ENCODE results near the gene BCL2. TPM values are rescaled to one million over a fixed set of nuclear protein-coding genes. Genes with fewer than 3 reads are reported as not detected.
"Not testable (repeated sequence)": the region's sequence is repeated elsewhere in the genome, so short reads cannot be mapped to it uniquely, and the experiment has no call there.

The BCL2 gene
- total RNA-seq, 1 donor from 2014 or later, result 7.7 TPM

DNA sequence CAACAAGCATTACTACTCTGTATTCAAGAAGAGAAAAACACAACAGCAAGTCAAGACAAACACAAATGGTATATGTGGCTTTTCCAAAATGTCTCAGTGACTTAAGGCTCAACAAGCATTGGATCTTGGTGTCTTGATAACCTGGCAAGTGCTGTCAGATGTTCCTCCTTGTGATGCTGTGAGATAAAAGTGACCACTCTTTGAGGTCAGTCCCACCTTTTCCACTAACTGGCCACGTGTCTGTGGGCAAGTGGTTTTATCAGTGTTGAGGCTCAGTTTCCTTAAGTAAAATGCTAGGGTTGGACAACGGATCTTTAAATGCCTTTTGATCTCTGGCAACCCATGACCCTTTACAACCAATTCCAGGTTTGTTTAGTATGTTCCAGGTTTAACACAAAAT is 98.7 kb downstream of the BCL2 start:
- intact Hi-C loops (cut with micrococcal nuclease), result no loop called here
- DNase-seq (no peak), ATAC-seq (no peak)

DNA sequence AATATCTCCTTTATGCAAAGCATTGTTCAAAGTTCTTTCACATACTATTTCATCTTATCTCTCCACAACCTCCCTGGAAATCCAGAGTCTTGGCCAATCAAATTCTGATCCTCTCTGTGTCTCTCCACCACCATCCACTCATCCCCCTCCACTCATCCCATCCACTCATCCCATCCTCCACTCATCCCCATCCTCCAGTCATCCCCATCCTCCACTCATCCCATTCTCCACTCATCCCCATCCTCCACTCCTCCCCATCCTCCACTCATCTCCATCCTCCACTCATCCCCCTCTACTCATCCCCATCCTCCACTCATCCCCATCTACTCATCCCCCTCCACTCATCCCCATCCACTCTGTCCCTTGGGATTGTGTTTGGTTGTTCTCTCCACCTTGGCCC is 101.1 kb downstream of the BCL2 start:
- intact Hi-C loops (cut with micrococcal nuclease), result no loop called here
- no peak for DNase-seq
- ATAC-seq, result no peak

DNA sequence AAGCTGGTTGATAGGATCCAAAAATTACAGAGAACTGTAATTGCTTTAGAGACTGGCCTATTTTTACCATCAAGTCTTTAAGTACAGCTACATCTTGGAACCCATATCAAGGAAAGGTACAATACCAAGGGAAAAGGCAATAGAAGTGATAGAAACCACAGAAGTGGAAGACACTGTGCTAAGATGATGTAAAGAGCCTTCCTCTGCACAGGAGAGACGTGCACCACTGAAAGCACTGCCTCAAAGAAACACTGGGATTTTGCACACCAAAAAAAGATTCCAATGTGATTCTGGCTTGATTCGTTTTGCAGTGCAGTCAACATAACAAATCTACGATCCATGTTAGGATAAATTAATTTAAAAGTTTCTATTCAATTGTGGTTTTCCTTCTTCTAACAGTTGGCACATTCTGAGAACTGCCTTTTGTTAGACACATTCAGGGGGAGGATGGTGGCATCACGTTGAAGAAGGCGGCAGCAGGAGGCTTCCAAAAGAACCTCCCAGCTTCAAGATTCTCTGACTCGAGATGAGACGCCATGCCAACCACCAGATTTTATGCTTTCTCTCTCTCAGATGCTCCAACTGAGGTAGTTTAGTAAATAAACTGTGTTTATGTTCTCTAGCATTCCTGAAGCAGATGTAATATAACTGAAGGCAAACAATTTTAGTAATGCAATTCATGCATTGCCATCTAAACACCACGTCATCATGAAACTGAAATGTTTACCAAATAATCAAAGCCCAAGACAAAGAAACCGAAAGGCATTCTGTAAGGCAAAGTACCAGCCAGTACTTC is 102.9 kb downstream of the BCL2 start:
- ATAC-seq (no peak), DNase-seq (no peak)
- intact Hi-C loops (cut with micrococcal nuclease), result no loop called here

DNA sequence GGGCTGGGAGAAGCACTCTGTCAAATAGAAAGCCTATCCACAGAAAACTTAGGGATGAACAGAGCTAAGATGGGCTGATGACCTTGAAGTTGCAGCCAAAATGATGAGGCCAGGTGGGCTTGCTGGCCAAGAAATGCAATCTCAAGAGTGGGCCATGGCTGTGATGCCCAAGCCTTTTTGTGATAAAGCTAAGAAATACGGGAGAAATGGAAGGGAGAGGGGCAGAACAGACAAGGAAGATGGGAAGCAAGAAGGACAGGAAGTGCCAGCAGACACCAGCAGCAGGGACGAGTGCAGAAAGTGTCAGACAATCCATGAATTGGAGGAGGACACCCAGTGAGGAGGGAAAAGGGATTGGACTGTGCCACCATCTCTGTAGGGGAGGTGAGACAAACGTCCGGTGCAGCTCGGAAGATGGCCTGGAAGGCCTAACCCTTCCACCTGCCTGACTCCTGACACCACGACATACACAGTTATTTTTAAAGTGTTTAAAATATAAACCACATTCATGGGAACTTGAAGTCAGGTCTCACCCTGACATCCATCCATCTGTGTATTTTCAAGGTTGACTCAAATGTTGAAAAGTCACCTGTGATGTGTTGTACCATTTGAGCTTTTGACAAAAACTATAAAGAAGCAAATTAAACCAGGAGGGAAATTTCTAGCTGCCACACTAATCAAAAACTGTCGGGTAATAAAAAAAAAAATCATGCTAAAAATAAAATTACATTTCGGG is 105.5 kb downstream of the BCL2 start:
- no peak for ATAC-seq
- DNase-seq, result no peak
- intact Hi-C loops (cut with micrococcal nuclease), result no loop called here

DNA sequence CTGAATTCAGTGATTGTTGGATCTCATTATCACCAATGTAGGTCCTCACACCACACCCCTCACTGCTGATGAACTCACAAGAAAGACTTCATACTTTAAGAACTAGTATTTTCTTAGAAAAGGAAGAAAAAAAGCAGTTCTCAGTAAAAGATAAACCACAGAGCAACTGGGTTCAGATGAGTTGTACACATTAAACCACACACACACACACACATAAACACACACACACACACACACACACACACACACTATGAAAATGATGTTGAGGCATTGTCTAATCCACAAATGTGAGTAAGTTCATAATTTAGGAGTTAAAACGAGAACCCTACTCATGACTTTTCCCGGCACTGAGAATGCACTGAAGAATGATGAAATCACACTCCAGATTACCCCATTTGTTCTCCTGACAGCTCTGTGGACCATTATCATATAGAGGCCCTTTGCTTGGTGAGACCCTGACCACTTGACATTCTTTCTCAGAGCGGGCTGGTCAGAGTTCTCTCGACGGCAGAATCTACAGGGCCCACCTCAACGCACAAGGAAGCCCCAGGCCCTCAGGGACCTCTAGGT is 106.2 kb downstream of the BCL2 start:
- ATAC-seq (no peak), DNase-seq (no peak)
- intact Hi-C loops (cut with micrococcal nuclease), result no loop called here

DNA sequence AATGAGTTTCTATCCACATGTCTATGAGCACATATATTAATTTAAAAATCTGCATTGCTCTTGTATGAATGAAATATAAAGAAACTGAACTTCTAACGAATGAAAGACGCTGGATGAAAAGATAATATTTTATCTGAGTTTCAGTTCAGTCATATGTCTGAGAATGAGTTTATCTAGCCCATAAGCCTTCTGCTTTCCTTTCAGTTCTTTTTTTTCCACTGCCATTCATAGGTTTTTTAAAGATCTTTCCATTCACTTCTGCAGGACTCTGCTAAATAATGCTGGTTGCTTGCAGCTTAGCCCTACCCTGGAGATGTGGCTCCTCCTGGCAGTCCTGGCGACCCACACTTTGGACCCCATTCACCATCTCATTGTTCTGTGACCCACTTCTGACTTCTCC is 109.0 kb downstream of the BCL2 start:
- intact Hi-C loops (cut with micrococcal nuclease), result no loop called here
- DNase-seq (no peak), ATAC-seq (no peak)

DNA sequence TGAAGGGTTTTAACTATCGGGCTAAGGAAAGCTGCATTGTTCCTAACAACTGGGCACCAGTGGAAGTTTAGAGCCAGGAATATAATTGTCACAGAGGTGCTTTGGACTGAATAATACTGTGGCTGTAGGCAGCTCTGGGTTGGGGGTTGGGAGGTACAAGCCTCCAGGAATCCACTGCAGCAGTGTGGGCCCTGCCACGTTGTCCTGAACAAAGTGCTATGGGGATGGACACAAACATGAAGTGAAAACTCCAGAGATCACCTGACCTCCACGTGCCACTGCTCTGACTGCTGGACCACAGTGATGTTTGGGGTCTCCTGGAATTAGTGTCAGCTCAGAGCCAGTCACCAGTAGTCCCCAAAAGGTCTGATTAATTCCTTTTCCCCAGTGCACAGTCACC is 110.9 kb downstream of the BCL2 start:
- ATAC-seq (peak; percentile 68), DNase-seq (no peak)
- intact Hi-C loops (cut with micrococcal nuclease), result no loop called here

DNA sequence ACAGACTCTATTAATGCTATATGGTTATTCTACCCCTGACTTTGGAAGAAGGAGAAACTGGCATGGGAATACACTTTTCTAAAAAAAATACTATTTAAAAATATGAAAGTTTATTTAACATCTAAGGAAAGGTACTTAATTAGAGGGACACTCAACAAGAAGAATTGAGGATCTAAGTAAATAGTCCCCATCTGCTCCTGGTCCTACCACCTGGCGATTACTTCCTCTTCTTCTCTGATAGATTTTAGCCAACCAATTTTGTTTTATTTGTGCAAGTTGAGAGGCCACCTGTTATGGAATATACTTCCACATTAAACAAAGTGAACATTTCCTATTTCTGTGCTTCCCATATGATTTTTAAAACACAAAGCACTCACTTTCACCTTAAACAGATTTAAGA is 111.7 kb downstream of the BCL2 start:
- intact Hi-C loops (cut with micrococcal nuclease), result no loop called here
- DNase-seq, result no peak
- ATAC-seq, result no peak

DNA sequence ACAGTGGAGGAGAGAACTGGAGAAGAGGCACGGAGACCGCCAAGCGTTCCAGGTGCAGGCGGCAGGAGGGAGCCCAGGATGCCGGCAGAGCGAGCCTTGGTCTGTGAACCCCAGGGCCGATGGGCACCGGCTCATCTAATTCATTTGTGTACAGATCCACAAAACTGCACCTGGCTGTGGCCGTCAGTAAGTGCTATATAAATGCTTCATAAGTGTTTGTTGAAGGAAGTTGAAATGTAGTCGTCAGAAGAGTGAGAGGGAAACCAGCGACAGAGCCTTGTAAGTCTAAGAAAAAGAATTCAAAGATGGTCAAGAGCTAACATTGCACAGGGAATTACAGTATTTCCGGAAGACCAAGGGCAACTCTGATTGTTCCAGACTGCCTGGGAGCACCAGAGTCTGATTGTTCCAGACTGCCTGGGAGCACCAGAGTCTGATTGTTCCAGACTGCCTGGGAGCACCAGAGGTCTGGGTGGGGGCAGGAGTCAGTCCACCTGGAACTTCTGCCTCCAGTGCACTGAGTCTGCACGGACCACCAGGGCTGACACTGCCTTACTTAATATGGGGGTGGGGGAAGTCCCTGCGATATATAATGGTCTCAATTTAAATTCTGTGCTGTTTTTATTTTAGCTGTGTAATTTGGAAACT is 112.3 kb downstream of the BCL2 start:
- intact Hi-C loops (cut with micrococcal nuclease), result no loop called here
- ATAC-seq, result peak; percentile 19
- DNase-seq, result no peak

DNA sequence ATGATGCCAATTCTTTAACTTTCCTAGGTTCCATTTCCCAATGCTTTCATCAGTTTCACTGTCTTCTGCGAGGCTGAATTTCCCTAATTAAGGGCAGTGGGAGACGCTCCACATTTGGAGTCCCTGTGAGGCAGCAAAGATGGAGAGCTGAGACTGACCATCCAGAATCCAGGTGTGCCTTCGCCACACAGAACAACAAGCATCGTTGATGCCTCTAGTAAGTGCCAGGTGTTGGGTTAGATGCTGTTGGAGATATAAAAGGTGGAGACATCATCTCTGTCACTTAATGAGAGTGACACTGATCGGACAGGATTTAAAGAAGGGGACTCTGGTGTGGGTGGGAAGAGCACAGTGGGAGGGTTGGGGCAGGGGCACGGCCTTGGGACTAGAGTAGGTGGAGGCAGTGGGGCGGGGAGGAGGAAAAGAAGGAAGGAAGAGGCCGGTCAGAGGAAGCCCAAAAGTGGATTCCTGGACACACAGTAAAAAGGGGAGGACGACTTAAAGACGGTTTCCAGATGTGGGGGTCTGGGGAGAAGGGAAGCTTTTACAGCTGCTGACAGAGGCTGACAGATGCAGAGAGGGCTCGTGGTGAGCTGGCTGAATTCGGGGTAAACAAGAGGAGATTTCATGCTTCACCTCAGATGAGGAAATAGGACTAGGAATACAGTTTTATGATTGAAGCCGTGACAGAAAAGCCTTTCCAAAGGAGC is 113.0 kb downstream of the BCL2 start:
- intact Hi-C loops (cut with micrococcal nuclease), result no loop called here
- ATAC-seq (no peak), DNase-seq (no peak)

DNA sequence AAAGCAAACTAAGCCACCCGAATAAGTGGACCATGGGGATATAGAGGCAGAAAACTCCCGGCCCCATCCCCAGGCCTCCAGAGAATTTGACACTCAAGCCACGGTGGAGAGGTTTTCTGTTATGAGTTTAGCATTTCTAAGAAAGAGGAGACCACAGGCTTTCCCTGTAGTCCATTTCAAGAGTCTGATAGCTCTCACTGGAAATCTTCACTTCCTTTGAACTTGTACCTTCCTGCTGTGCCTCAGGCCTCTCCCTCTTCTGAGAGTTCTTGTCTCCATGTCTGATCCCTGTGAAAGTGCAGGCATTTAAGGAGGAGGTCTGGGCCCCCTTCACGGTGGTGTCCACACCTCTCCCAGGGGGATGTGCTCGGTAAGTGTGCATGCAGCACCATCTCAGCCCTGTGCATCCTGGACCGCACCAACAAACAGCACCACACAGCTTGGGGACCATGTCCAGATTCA is 113.7 kb downstream of the BCL2 start:
- intact Hi-C loops (cut with micrococcal nuclease), result no loop called here
- no peak for ATAC-seq
- no peak for DNase-seq

DNA sequence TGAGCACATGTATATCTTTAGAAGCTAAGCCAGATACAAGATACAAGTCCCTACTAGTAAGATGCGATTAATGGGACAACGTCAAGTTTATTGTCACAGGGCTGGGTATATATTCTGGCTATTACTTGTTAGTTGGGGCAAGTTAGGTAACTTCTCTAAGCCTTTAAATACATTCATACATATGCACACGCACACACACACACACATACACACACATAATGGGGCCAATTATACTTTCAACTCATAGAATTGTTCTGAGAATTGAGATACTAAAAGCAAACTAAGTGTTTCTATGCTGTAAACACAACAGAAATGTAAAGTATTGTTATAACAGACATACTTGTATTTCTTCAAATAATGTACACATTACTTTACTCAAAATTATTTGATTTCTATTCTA is 116.1 kb downstream of the BCL2 start:
- DNase-seq, result no peak
- intact Hi-C loops (cut with micrococcal nuclease), result no loop called here
- no peak for ATAC-seq

DNA sequence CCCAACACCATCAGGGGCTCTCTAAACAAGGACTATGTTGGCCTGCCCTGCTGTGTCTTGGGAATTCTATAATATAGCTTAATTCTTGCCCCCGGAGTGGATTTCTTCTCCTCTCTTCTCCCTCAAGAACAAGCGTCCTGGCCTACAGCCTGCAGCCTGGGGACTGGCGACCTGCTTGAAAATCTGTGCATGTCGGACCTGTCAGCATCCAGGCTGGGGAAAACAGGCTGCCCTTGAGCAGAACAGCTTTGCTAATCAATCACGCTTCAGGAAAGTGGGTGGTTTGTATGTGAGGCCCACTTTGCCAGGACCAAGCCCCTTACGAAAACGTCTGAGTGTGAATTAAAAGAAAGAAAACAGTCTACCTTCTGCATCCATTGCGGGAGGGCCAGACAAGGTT is 116.7 kb downstream of the BCL2 start:
- DNase-seq (no peak), ATAC-seq (no peak)
- intact Hi-C loops (cut with micrococcal nuclease), result no loop called here

DNA sequence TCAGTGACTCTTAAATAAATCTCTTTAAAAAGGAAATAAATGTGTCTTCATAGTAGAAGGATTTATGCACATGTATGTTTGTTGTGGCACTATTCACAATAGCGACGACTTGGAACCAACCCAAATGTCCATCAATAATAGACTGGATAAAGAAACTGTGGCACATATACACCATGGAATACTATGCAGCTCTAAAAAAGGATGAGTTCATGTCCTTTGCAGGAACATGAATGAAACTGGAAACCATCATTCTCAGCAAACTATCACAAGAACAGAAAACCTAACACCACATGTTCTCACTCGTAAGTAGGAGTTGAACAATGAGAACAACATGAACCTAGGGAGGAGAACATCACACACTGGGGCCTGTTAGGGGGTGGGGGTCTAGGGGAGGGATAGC is 118.1 kb downstream of the BCL2 start:
- intact Hi-C loops (cut with micrococcal nuclease), result not testable (repeated sequence)

DNA sequence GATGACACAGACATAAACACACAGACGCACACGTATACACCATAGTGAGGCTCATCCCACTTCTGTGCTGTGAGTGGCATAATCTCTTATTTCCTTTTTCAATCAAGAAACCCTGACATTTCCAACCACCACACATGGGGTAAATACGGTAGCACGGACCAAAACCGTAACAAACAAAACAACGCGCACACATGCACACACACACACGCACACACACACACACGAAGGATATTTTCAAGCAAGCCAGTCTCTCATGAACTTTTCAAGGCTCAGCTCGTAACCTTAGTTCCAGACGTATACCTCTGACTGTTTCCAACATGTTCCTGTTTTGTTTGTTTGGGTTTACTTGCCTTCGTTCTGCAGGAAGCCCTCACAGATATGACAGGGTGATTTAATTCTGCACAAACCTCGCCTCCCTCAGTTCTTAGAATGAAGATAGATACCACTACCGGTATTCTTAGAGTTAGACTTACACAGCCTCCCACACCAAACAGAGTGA is 119.8 kb downstream of the BCL2 start:
- DNase-seq (no peak), ATAC-seq (no peak)
- intact Hi-C loops (cut with micrococcal nuclease), result no loop called here

More for the DNA sequence above, 118.1 kb downstream of the BCL2 start:
- ATAC-seq, DNase-seq: not testable (repeated sequence)

DNA sequence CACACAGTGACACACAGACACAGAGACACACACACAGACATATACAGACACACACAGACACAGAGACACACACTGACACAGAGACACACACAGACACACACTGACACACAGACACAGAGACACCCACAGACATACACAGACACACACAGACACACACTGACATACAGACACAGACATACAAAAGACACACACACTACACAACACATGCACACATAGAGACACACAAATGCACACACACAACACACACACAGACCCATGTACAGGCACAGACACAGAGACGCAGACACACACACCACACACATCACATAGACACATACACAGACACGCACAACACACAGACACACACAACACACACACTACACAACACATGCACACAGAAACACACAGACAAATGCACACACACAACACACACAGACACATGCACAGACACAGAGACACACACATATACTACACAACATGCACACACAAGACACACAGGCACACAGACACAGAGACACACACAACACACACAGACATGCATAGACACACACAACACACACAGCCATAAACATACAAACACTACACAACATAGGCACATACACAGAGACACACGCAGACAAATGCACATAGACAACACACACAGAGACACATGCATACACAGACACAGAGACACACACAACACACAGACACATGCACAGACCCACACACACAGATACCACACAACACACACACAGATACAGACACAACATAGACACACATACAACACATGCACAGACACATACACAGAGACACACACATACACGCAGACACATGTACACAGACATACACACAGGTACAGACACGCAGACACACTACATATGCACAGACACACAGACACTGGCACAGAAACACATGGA is 120.5 kb downstream of the BCL2 start:
- intact Hi-C loops (cut with micrococcal nuclease), result no loop called here
- ATAC-seq (no peak), DNase-seq (no peak)

DNA sequence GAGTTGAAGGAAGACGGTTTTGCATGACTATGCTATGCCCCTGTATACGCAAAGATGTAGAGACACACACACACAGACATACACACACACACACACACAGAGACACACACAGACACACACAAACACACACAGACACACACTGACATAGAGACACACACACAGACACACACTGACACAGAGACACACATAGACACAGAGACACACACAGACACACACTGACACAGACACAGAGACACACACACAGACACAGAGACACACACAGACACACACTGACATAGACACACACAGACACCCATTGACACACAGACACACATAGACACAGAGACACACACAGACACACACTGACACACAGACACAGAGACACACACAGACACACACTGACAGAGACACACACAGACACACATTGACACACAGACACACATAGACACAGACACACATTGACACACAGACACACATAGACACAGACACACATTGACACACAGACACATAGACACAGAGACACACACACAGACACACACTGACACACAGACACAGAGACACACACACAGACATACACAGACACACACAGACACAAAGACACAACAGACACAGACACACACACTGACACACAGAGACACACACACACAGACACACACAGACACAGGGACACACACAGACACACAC is 121.3 kb downstream of the BCL2 start:
- DNase-seq (no peak), ATAC-seq (no peak)
- intact Hi-C loops (cut with micrococcal nuclease), result no loop called here
